Measurements from ENCODE around the gene PNLIPRP1. TPM values are rescaled to one million over a fixed set of nuclear protein-coding genes. Genes with fewer than 3 reads are reported as not detected.

Gene PNLIPRP1
- polyA plus RNA-seq, 3 donors = 0.04 TPM; not detected in 2

DNA sequence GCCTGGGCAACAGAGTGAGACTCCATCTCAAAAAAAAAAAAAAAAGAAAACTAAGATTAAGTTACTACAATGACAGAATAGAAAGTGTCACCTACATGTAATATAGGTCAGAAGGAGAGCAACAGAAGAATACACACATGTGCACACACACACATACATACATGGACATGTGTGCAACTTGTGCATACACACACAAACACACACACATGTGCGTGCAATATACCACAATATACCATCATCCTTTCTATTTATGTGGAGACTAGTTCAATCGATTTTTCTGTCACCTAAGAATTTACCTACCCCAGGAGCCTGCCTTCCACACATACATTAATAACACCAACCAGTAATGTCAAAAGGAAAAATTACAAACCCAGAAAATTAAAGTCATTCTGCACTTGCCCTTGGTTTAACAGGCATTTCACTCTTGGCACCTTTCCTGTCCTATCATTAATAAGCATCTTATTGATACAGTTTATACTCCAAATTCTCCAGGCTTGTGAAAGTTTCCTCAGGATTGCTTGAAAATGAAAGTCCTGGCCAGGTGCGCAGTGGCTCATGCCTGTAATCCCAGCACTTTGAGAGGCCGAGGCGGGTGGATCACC lies 2.5 kb downstream of the PNLIPRP1 start:
- Histone ChIP-seq H3K4me1 (ENCODE audit: control insufficient read depth in 1 of 2, insufficient read depth in 2 of 2, low read length in 2 of 2) (no peaks in the 10 kb centered on the region), H3K27me3 (ENCODE audit: control insufficient read depth in 2 of 2, insufficient read depth in 2 of 2, low read length in 2 of 2) (no peaks in the 10 kb centered on the region), H3K4me2 (replicated peaks; ENCODE audit: extremely low read depth, low read length, poor library complexity, severe bottlenecking) (no peak overlapping the region), H3K79me2 (ENCODE audit: insufficient read depth, low read length) (no peaks in the 10 kb centered on the region), H3K9ac (ENCODE audit: insufficient read depth, low read length, poor library complexity, severe bottlenecking) (no peak overlapping the region), H3K9me3 (replicated peaks in 1 of 2; ENCODE audit: control insufficient read depth in 1 of 2, insufficient read depth in 1 of 2, low read length in 2 of 2) (no peaks in the 10 kb centered on the region), H3K27ac (ENCODE audit: low read depth in 1 of 2, low read length in 2 of 2) (no peak overlapping the region), H4K20me1 (ENCODE audit: insufficient read depth, low read length) (no peaks in the 10 kb centered on the region), H2AFZ (ENCODE audit: insufficient read depth, low read depth, low read length, poor library complexity, severe bottlenecking) (no peak overlapping the region), H3K4me3 (replicated peaks in 1 of 3; ENCODE audit: low read depth in 2 of 3, low read length in 3 of 3) (no peak overlapping the region), H3K36me3 (replicated peaks in 1 of 2; ENCODE audit: control insufficient read depth in 1 of 2, insufficient read depth in 2 of 2, low read length in 2 of 2) (no peaks in the 10 kb centered on the region)
- WGBS (ENCODE audit: insufficient coverage) = 90% methylated on average over 5 of the region's 5 CpGs
- peaks cover 0 to 3% (median 0%) of the 10 kb centered on the region in 7 donors for H3K9me3 Mint-ChIP-seq
- H3K27me3 Mint-ChIP-seq (ENCODE audit: low read depth in 3 of 3) = peaks cover 0 to 4% (median 2%) of the 10 kb centered on the region in 3 donors
- no peak overlapping the region for H3K4me3 Mint-ChIP-seq
- intact Hi-C loops (cut with micrococcal nuclease) = no loop called here
- no peaks in the 10 kb centered on the region for H3K36me3 Mint-ChIP-seq
- DNase-seq = no peak
- TF ChIP-seq, protein P1, sequence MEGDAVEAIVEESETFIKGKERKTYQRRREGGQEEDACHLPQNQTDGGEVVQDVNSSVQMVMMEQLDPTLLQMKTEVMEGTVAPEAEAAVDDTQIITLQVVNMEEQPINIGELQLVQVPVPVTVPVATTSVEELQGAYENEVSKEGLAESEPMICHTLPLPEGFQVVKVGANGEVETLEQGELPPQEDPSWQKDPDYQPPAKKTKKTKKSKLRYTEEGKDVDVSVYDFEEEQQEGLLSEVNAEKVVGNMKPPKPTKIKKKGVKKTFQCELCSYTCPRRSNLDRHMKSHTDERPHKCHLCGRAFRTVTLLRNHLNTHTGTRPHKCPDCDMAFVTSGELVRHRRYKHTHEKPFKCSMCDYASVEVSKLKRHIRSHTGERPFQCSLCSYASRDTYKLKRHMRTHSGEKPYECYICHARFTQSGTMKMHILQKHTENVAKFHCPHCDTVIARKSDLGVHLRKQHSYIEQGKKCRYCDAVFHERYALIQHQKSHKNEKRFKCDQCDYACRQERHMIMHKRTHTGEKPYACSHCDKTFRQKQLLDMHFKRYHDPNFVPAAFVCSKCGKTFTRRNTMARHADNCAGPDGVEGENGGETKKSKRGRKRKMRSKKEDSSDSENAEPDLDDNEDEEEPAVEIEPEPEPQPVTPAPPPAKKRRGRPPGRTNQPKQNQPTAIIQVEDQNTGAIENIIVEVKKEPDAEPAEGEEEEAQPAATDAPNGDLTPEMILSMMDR (IDR thresholded peaks at IDR 0.05) = no peak
- H3K27ac Mint-ChIP-seq = no peak overlapping the region
- H3K4me1 Mint-ChIP-seq = no peaks in the 10 kb centered on the region

- 100% methylated on average over 1 of the region's 7 CpGs for WGBS (ENCODE audit: insufficient coverage)
- no peaks in the 10 kb centered on the region for H3K9me3 ChIP-seq (replicated peaks in 1 of 2; ENCODE audit: control insufficient read depth in 1 of 2, insufficient read depth in 1 of 2, low read length in 2 of 2)
- H2AFZ ChIP-seq (ENCODE audit: insufficient read depth, low read depth, low read length, poor library complexity, severe bottlenecking) = no peak overlapping the region
- H3K36me3 Mint-ChIP-seq = no peaks in the 10 kb centered on the region
- H3K4me1 Mint-ChIP-seq = no peaks in the 10 kb centered on the region
- no peaks in the 10 kb centered on the region for H3K4me1 ChIP-seq (ENCODE audit: control insufficient read depth in 1 of 2, insufficient read depth in 2 of 2, low read length in 2 of 2)
- peaks cover 0 to 1% (median 0%) of the 10 kb centered on the region in 7 donors for H3K9me3 Mint-ChIP-seq
- no peak overlapping the region for H3K4me2 ChIP-seq (replicated peaks; ENCODE audit: extremely low read depth, low read length, poor library complexity, severe bottlenecking)
- no peak for DNase-seq
- peaks cover 0 to 4% (median 2%) of the 10 kb centered on the region in 3 donors for H3K27me3 Mint-ChIP-seq (ENCODE audit: low read depth in 3 of 3)
- no peaks in the 10 kb centered on the region for H4K20me1 ChIP-seq (ENCODE audit: insufficient read depth, low read length)
- no peaks in the 10 kb centered on the region for H3K27me3 ChIP-seq (ENCODE audit: control insufficient read depth in 2 of 2, insufficient read depth in 2 of 2, low read length in 2 of 2)
- no peaks in the 10 kb centered on the region for H3K36me3 ChIP-seq (replicated peaks in 1 of 2; ENCODE audit: control insufficient read depth in 1 of 2, insufficient read depth in 2 of 2, low read length in 2 of 2)
- TF ChIP-seq, protein P1 (IDR thresholded peaks at IDR 0.05) = no peak
- intact Hi-C loops (cut with micrococcal nuclease) = no loop called here
- H3K9ac ChIP-seq (ENCODE audit: insufficient read depth, low read length, poor library complexity, severe bottlenecking) = no peak overlapping the region
- no peak overlapping the region for H3K27ac ChIP-seq (ENCODE audit: low read depth in 1 of 2, low read length in 2 of 2)
- no peaks in the 10 kb centered on the region for H3K79me2 ChIP-seq (ENCODE audit: insufficient read depth, low read length)
- H3K4me3 Mint-ChIP-seq = no peak overlapping the region
- H3K27ac Mint-ChIP-seq = no peak overlapping the region
- H3K4me3 ChIP-seq (replicated peaks in 1 of 3; ENCODE audit: low read depth in 2 of 3, low read length in 3 of 3) = no peak overlapping the region
These were observed 3.8 kb downstream of the PNLIPRP1 start for GRCh38 chr10:116594525-116595035.
